GM21619 (cell line): ENCODE measurements around the gene LUZP2.

Experiments used
- ATAC-seq: cut with Tn5 transposase; IDR thresholded peaks from one replicate; pipeline ENCODE4 v1.9.1; 2021; ENCODE audit not compliant: unreplicated experiment

The LUZP2 gene

GRCh38 chr11:24805671-24806070 is 308.8 kb downstream of the LUZP2 start:
- ATAC-seq = no peak

GRCh38 chr11:24808173-24808572 is 311.3 kb downstream of the LUZP2 start:
- ATAC-seq = no peak

GRCh38 chr11:24819006-24819405 is 322.2 kb downstream of the LUZP2 start:
- no peak for ATAC-seq

- ATAC-seq = no peak
Measured at GRCh38 chr11:24819863-24820434, 323.1 kb downstream of the LUZP2 start.

GRCh38 chr11:24820541-24820940 is 323.7 kb downstream of the LUZP2 start:
- ATAC-seq = no peak

- no peak for ATAC-seq
Measured at GRCh38 chr11:24828938-24829605, 332.2 kb downstream of the LUZP2 start.

GRCh38 chr11:24833573-24833972 is 336.7 kb downstream of the LUZP2 start:
- no peak for ATAC-seq

GRCh38 chr11:24837112-24837511 is 340.3 kb downstream of the LUZP2 start:
- ATAC-seq = no peak

GRCh38 chr11:24842308-24842707 is 345.5 kb downstream of the LUZP2 start:
- no peak for ATAC-seq

- no peak for ATAC-seq
Measured at GRCh38 chr11:24844406-24844805, 347.6 kb downstream of the LUZP2 start.

GRCh38 chr11:24848857-24849256 is 352.0 kb downstream of the LUZP2 start:
- no peak for ATAC-seq

GRCh38 chr11:24855951-24856350 is 359.1 kb downstream of the LUZP2 start:
- no peak for ATAC-seq

- no peak for ATAC-seq
Measured at GRCh38 chr11:24859801-24860300, 363.0 kb downstream of the LUZP2 start.

- no peak for ATAC-seq
Measured at GRCh38 chr11:24861440-24861839, 364.6 kb downstream of the LUZP2 start.

GRCh38 chr11:24866743-24867142 is 369.9 kb downstream of the LUZP2 start:
- ATAC-seq = no peak

GRCh38 chr11:24870048-24870447 is 373.2 kb downstream of the LUZP2 start:
- no peak for ATAC-seq

- no peak for ATAC-seq
Measured at GRCh38 chr11:24872186-24872585, 375.3 kb downstream of the LUZP2 start.

GRCh38 chr11:24872651-24873311 is 375.9 kb downstream of the LUZP2 start:
- no peak for ATAC-seq

- no peak for ATAC-seq
Measured at GRCh38 chr11:24880962-24881361, 384.1 kb downstream of the LUZP2 start.

- no peak for ATAC-seq
Measured at GRCh38 chr11:24885580-24886173, 388.8 kb downstream of the LUZP2 start.

- ATAC-seq = no peak
Measured at GRCh38 chr11:24886880-24887619, 390.2 kb downstream of the LUZP2 start.
